WTC11 (cell line): Measurements from ENCODE around the gene RNGTT.

Source experiments
- FOXP4 ChIP-seq: sonication (generic); formaldehyde crosslinking; IDR thresholded peaks from 2 replicates; pipeline ENCODE4 v1.8.0; 2022; ENCODE audit warnings: mild to moderate bottlenecking, missing genetic modification reagents
- MXD4 ChIP-seq: fragments of 250-450 bp; sonication (Bioruptor Pico); IDR thresholded peaks from 2 replicates; pipeline ENCODE4 v1.8.0; 2021; ENCODE audit warnings: mild to moderate bottlenecking, moderate library complexity, borderline replicate concordance

GRCh38 chr6:88730611-88731011, 232.8 kb downstream of the RNGTT start:
- TF ChIP-seq MXD4 (no peak), FOXP4 (CRISPR knock-in tag) (no peak)
